Endothelial cell of umbilical vein (primary cell): ENCODE results near the gene RAPGEF3. TPM values are rescaled to one million over a fixed set of nuclear protein-coding genes. Genes with fewer than 3 reads are reported as not detected.

Experiments
- BruUV-seq: library from RNA; stranded (reverse); fragments of 400-500 nt; replicated peaks from 2 replicates; lab custom pipeline; 2021; lab: Mats Ljungman, UMichigan
- CTCF ChIA-PET: fragments of 300-600, 350-600 bp; sonication (Branson Sonifier 250); formaldehyde crosslinking; loops from one replicate; lab custom pipeline; 2021; ENCODE audit warnings: antibody characterized with exemption, inconsistent platforms; lab: Charles Lee
- POLR2A ChIA-PET: fragments of 300-600, 350-600 bp; sonication (Branson Sonifier 250); formaldehyde crosslinking; loops from one replicate; lab custom pipeline; 2021; ENCODE audit warnings: antibody characterized with exemption, inconsistent platforms; lab: Charles Lee
- DNase-seq: peaks from one replicate; pipeline ENCODE4 v3.0.0-alpha.2; 2011; ENCODE audit warnings: low read depth, low spot score
- FAIRE-seq: peaks from 2 replicates; lab custom pipeline; 2011; peaks lifted over from hg19 to GRCh38; lab: Jason Lieb, UNC
- H2AFZ ChIP-seq: 2 replicates; pipeline ENCODE4 v1.6.0; 2012; ENCODE audit warnings: low read depth, low read length, control low read depth, inconsistent platforms
- H3K27ac ChIP-seq: 2 replicates; pipeline ENCODE4 v1.5.1; 2011; ENCODE audit warnings: low read depth, mild to moderate bottlenecking, control low read depth, low read length, moderate library complexity; ENCODE audit not compliant: insufficient read depth
- H3K27me3 ChIP-seq, 2 experiments: 2 replicates each; pipeline versions ENCODE4 v1.6.0 to v1.6.1; 2011; ENCODE audit warnings: low read length in 2 of 2, mixed read lengths in 1 of 2; ENCODE audit not compliant: control insufficient read depth in 2 of 2, insufficient read depth in 2 of 2
- H3K36me3 ChIP-seq, 2 experiments: 2 replicates in 1 of 2; 3 replicates in 1 of 2; pipeline ENCODE4 v1.5.1; 2011; ENCODE audit warnings: low read length in 2 of 2, mild to moderate bottlenecking in 1 of 2, moderate library complexity in 1 of 2; ENCODE audit not compliant: control insufficient read depth in 2 of 2, insufficient read depth in 2 of 2; ENCODE audit errors: extremely low read depth in 1 of 2
- H3K4me1 ChIP-seq: 3 replicates; pipeline ENCODE4 v1.5.1; 2011; ENCODE audit warnings: mild to moderate bottlenecking, low read length; ENCODE audit not compliant: control insufficient read depth, insufficient read depth; ENCODE audit errors: extremely low read depth
- H3K4me2 ChIP-seq: 2 replicates; pipeline ENCODE4 v1.6.1; 2011; ENCODE audit warnings: low read length, control low read depth, mixed read lengths; ENCODE audit not compliant: insufficient read depth
- H3K4me3 ChIP-seq, 3 experiments: fragments of 200-600 bp in 1 of 3; sonication (generic), shearing (Covaris generic) in 1 of 3; replicated peaks in 1 of 3; 2 replicates each; pipeline ENCODE4 v1.5.1; 2011 to 2016; ENCODE audit warnings: control low read depth in 3 of 3, low read length in 3 of 3, mild to moderate bottlenecking in 2 of 3, inconsistent platforms in 1 of 3, low read depth in 1 of 3, moderate library complexity in 1 of 3; ENCODE audit not compliant: insufficient read depth in 1 of 3
- H3K79me2 ChIP-seq: 2 replicates; pipeline ENCODE4 v1.6.0; 2012; ENCODE audit warnings: low read length, inconsistent platforms; ENCODE audit not compliant: control insufficient read depth, insufficient read depth
- H3K9ac ChIP-seq: replicated peaks from 2 replicates; pipeline ENCODE3; 2011; ENCODE audit warnings: low read length, control low read depth; ENCODE audit not compliant: insufficient read depth; ENCODE audit errors: extremely low read depth
- H3K9me1 ChIP-seq: replicated peaks from 3 replicates; pipeline ENCODE4 v1.6.0; 2011; ENCODE audit warnings: mild to moderate bottlenecking, low read length; ENCODE audit not compliant: control insufficient read depth, insufficient read depth; ENCODE audit errors: extremely low read depth
- H3K9me3 ChIP-seq: replicated peaks from 2 replicates; pipeline ENCODE4 v1.5.1; 2012; ENCODE audit warnings: low read length, inconsistent platforms; ENCODE audit not compliant: control insufficient read depth, insufficient read depth
- H4K20me1 ChIP-seq: replicated peaks from 2 replicates; pipeline ENCODE3; 2011; ENCODE audit warnings: mild to moderate bottlenecking, low read length; ENCODE audit not compliant: control insufficient read depth, insufficient read depth; ENCODE audit errors: extremely low read depth
- CTCF ChIP-seq, 2 donors: IDR thresholded peaks; 1 replicate in 1 of 2; 2 replicates in 1 of 2; pipeline ENCODE4 v1.5.1; 2011; ENCODE audit warnings: low read length in 2 of 2, mild to moderate bottlenecking in 2 of 2, moderate library complexity in 2 of 2, control low read depth in 1 of 2, inconsistent platforms in 1 of 2, low read depth in 1 of 2; ENCODE audit not compliant: insufficient read depth in 1 of 2; ENCODE audit errors: extremely low read depth in 1 of 2
- EZH2 ChIP-seq: IDR thresholded peaks from 2 replicates; pipeline ENCODE4 v1.6.1; 2012; ENCODE audit warnings: borderline replicate concordance, low read depth, mild to moderate bottlenecking, moderate library complexity, low read length, inconsistent platforms; ENCODE audit not compliant: severe bottlenecking
- FOS ChIP-seq: IDR thresholded peaks from 2 replicates; pipeline ENCODE4 v1.6.1; 2011; ENCODE audit warnings: mild to moderate bottlenecking, low read length, moderate library complexity, borderline replicate concordance; ENCODE audit not compliant: insufficient read depth
- GATA2 ChIP-seq: IDR thresholded peaks from 2 replicates; pipeline ENCODE4 v1.7.0; 2011; ENCODE audit warnings: low read depth, mild to moderate bottlenecking, moderate library complexity, mixed read lengths, low read length; ENCODE audit not compliant: insufficient read length, insufficient read depth
- MYC ChIP-seq: IDR thresholded peaks from one replicate; pipeline ENCODE4 v1.6.1; 2011; ENCODE audit warnings: mild to moderate bottlenecking, low read depth, low read length
- POLR2A ChIP-seq: IDR thresholded peaks from 2 replicates; pipeline ENCODE4 v1.6.1; 2012; ENCODE audit warnings: low read depth, mild to moderate bottlenecking, control low read depth, low read length
- POLR2AphosphoS5 ChIP-seq: IDR thresholded peaks from 2 replicates; pipeline ENCODE4 v1.6.1; 2012; ENCODE audit warnings: low read depth, mild to moderate bottlenecking, control low read depth, low read length, moderate library complexity; ENCODE audit not compliant: insufficient read depth
- dilution Hi-C: fragments of 300-500 bp; cut with MboI; formaldehyde crosslinking; loops from one replicate; pipeline ENCODE4 v1.15.0; 2019; ENCODE audit warnings: low sequenced_read_pairs; ENCODE audit not compliant: extremely low pct_ligation_motif_present
- intact Hi-C: fragments of 100-400 bp; cut with micrococcal nuclease; formaldehyde crosslinking; loops from one replicate; pipeline ENCODE4 v1.10.0; 2022
- polyA plus RNA-seq, 4 experiments: library from polyadenylated mRNA; depleted of rRNA in 3 of 4; stranded (reverse) in 3 of 4; unstranded in 1 of 4; fragments of >200 nt; gene quantifications; 2 replicates each; pipeline versions ENCODE4 v1.2.1 to v1.2.3, GENCODE V29; 2011 to 2012; ENCODE audit warnings: missing spikeins in 1 of 4
- total RNA-seq: library from RNA; stranded (reverse); gene quantifications from 2 replicates; pipeline ENCODE4 v1.2.3, GENCODE V29; 2021
- TF ChIP-seq, protein P1 (sequence below): IDR thresholded peaks from 2 replicates; pipeline ENCODE4 v1.6.1; 2011; ENCODE audit not compliant: insufficient read depth, insufficient read length

Gene RAPGEF3
- total and polyA plus RNA-seq, 2 donors (not counting 3 experiments of a cell fraction or from before 2014, with no cell fraction given): 34.5 to 55.1 TPM

DNA sequence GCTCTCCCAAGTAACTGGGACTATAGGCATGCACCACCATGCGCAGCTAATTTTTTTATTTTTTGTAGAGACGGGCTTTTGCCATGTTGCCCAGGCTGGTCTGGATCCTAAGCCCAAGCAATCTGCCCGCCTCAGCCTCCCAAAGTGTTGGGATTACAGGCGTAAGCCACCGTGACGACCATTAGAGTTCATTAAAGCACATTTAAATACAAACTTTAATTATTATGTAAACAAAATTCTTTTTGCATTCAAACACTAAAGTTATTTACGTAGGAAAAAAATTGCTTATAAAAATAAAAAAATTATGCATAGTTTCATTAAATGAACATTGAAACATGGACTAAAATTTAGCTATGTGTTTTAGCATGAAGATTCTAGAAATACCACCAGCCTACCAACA lies 60.0 kb downstream of the RAPGEF3 start:
- H4K20me1 ChIP-seq: no peaks in the 10 kb centered on the region
- H3K9me1 ChIP-seq: no peaks in the 10 kb centered on the region
- peaks cover 0 to 19% of the 10 kb centered on the region in 2 experiments for H3K36me3 ChIP-seq
- no peaks in the 10 kb centered on the region for H3K4me1 ChIP-seq
- H3K9ac ChIP-seq: no peak overlapping the region
- TF ChIP-seq MYC (no peak), FOS (no peak), EZH2 (no peak), CTCF (IDR thresholded peaks at IDR 0.05; ENCODE audit: extremely low read depth in 1 of 2, insufficient read depth in 1 of 2, low read depth in 1 of 2, low read length in 2 of 2) (no peak), GATA2 (no peak), POLR2A (no peak), POLR2AphosphoS5 (no peak)
- TF ChIP-seq, protein P1, sequence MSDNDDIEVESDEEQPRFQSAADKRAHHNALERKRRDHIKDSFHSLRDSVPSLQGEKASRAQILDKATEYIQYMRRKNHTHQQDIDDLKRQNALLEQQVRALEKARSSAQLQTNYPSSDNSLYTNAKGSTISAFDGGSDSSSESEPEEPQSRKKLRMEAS: no peak
- dilution Hi-C loops: no loop called here
- H3K27ac ChIP-seq: no peak overlapping the region
- no peak overlapping the region for H2AFZ ChIP-seq
- no peak overlapping the region for H3K4me2 ChIP-seq
- no peaks in the 10 kb centered on the region for H3K27me3 ChIP-seq
- no peak overlapping the region for H3K4me3 ChIP-seq
- H3K9me3 ChIP-seq: no peaks in the 10 kb centered on the region
- no peak for FAIRE-seq
- ChIA-PET CTCF (interaction anchor here (1.0 to 1.2 kb wide), 2 partner anchors 9 to 45 kb away, joined by 3 read pairs; no protein-coding TSS in a partner anchor), POLR2A (no interaction called here)
- no TSS peak for BruUV-seq
- peaks cover 5% of the 10 kb centered on the region for H3K79me2 ChIP-seq
- intact Hi-C loops: no loop called here
- DNase-seq: no peak
